ENCODE results near the gene ERP44. TPM values are rescaled to one million over a fixed set of nuclear protein-coding genes. Genes with fewer than 3 reads are reported as not detected.

ERP44 gene
- total RNA-seq, 1 experiment from 2014 or later: 19.5 TPM

- no peak overlapping the region for H3K27ac ChIP-seq
- ChIA-PET CTCF (no interaction called here), POLR2A (ENCODE audit: unreplicated experiment) (no interaction called here)
- H3K79me2 ChIP-seq (ENCODE audit: low read depth): peaks cover 22% of the 10 kb centered on the region
- H3K4me2 ChIP-seq: no peak overlapping the region
- BruUV-seq (replicated peaks): no TSS peak
- no peaks in the 10 kb centered on the region for H3K4me1 ChIP-seq (replicated peaks; ENCODE audit: insufficient read depth)
- H2AFZ ChIP-seq: no peak overlapping the region
- intact Hi-C loops (cut with micrococcal nuclease; ENCODE audit: unreplicated experiment): no loop called here
- H3K9me3 ChIP-seq (ENCODE audit: insufficient read depth, low read depth): no peaks in the 10 kb centered on the region
- peaks cover 19% of the 10 kb centered on the region for H4K20me1 ChIP-seq (ENCODE audit: insufficient read depth)
- no peaks in the 10 kb centered on the region for H3F3A ChIP-seq (ENCODE audit: insufficient read depth, low read depth)
- no peaks in the 10 kb centered on the region for H3K27me3 ChIP-seq (ENCODE audit: insufficient read depth, low read depth)
- H3K36me3 ChIP-seq (ENCODE audit: low read depth): 0 out of 2 replicates have a peak, but pooled peaks cover 5% of the 10 kb centered on the region
- DNase-seq: no peak
- H3K9me2 ChIP-seq (ENCODE audit: insufficient read depth): 0 out of 2 replicates have a peak, but pooled peaks cover 4% of the 10 kb centered on the region
- no peak for TF ChIP-seq CTCF (conservative IDR thresholded peaks at IDR 0.05)
- no peak overlapping the region for H3K4me3 ChIP-seq
These were observed 39.9 kb downstream of the ERP44 start for GRCh38 chr9:100058699-100059579.

- no peak overlapping the region for H3K4me3 ChIP-seq
- H3K79me2 ChIP-seq (ENCODE audit: low read depth): 0 out of 2 replicates have a peak, but pooled peaks cover 11% of the 10 kb centered on the region
- no peaks in the 10 kb centered on the region for H3F3A ChIP-seq (ENCODE audit: insufficient read depth, low read depth)
- 0 out of 2 replicates have a peak, but pooled peaks cover 5% of the 10 kb centered on the region for H3K36me3 ChIP-seq (ENCODE audit: low read depth)
- H3K9me3 ChIP-seq (ENCODE audit: insufficient read depth, low read depth): no peaks in the 10 kb centered on the region
- TF ChIP-seq CTCF (conservative IDR thresholded peaks at IDR 0.05) (no peak), EZH2 (IDR thresholded peaks at IDR 0.05; ENCODE audit: low read depth) (no peak)
- ChIA-PET CTCF (no interaction called here), POLR2A (ENCODE audit: unreplicated experiment) (no interaction called here)
- H4K20me1 ChIP-seq (ENCODE audit: insufficient read depth): peaks cover 19% of the 10 kb centered on the region
- H3K4me1 ChIP-seq (replicated peaks; ENCODE audit: insufficient read depth): no peaks in the 10 kb centered on the region
- intact Hi-C loops (cut with micrococcal nuclease; ENCODE audit: unreplicated experiment): no loop called here
- H2AFZ ChIP-seq: no peak overlapping the region
- H3K4me2 ChIP-seq: no peak overlapping the region
- 0 out of 2 replicates have a peak, but pooled peaks cover 4% of the 10 kb centered on the region for H3K9me2 ChIP-seq (ENCODE audit: insufficient read depth)
- no TSS peak for BruUV-seq (replicated peaks)
- no peak for DNase-seq
- H3K27ac ChIP-seq: no peak overlapping the region
- H3K27me3 ChIP-seq (ENCODE audit: insufficient read depth, low read depth): no peaks in the 10 kb centered on the region
These were observed 41.2 kb downstream of the ERP44 start for GRCh38 chr9:100057624-100058023.

GRCh38 chr9:100056561-100056960, 42.2 kb downstream of the ERP44 start:
- intact Hi-C loops (cut with micrococcal nuclease; ENCODE audit: unreplicated experiment): no loop called here
- no peaks in the 10 kb centered on the region for H3K9me2 ChIP-seq (ENCODE audit: insufficient read depth)
- no peaks in the 10 kb centered on the region for H3F3A ChIP-seq (ENCODE audit: insufficient read depth, low read depth)
- POLR2A ChIA-PET (ENCODE audit: unreplicated experiment): no interaction called here
- no peak overlapping the region for H2AFZ ChIP-seq
- H3K79me2 ChIP-seq (ENCODE audit: low read depth): 0 out of 2 replicates have a peak, but pooled peaks cover 8% of the 10 kb centered on the region
- peaks cover 7% of the 10 kb centered on the region; the same call in 1 of the 2 replicates for H3K36me3 ChIP-seq (ENCODE audit: low read depth)
- no peaks in the 10 kb centered on the region for H3K4me1 ChIP-seq (replicated peaks; ENCODE audit: insufficient read depth)
- H3K27ac ChIP-seq: no peak overlapping the region
- H4K20me1 ChIP-seq (ENCODE audit: insufficient read depth): peaks cover 15% of the 10 kb centered on the region
- no peaks in the 10 kb centered on the region for H3K27me3 ChIP-seq (ENCODE audit: insufficient read depth, low read depth)
- DNase-seq: no peak
- no peak overlapping the region for H3K4me2 ChIP-seq
- CTCF ChIA-PET: no interaction called here
- H3K9me3 ChIP-seq (ENCODE audit: insufficient read depth, low read depth): no peaks in the 10 kb centered on the region
- no peak overlapping the region for H3K4me3 ChIP-seq
- TF ChIP-seq CTCF (conservative IDR thresholded peaks at IDR 0.05) (no peak), EZH2 (IDR thresholded peaks at IDR 0.05; ENCODE audit: low read depth) (no peak)
- BruUV-seq (replicated peaks): no TSS peak

Data from PC-9 (cell line).